DOHH2 (cell line): ENCODE results near the gene DDX55.

Source experiments
- H3F3A ChIP-seq: fragments of 200-600 bp; sonication (generic), shearing (Covaris generic); 2 replicates; pipeline ENCODE4 v1.6.0; 2016; ENCODE audit warnings: antibody characterized with exemption, mild to moderate bottlenecking; ENCODE audit not compliant: control insufficient read depth, insufficient read depth
- H3K27ac ChIP-seq: fragments of 200-600 bp; sonication (generic); 2 replicates; pipeline ENCODE4 v1.5.1; 2014; ENCODE audit warnings: low read depth, mild to moderate bottlenecking, low read length, moderate library complexity
- H3K27me3 ChIP-seq: fragments of 200-600 bp; sonication (generic); 2 replicates; pipeline ENCODE4 v1.6.1; 2014; ENCODE audit warnings: mild to moderate bottlenecking, low read length, mixed read lengths; ENCODE audit not compliant: control insufficient read depth
- H3K36me3 ChIP-seq: fragments of 200-600 bp; sonication (generic); 2 replicates; pipeline ENCODE4 v1.6.1; 2014; ENCODE audit warnings: mild to moderate bottlenecking, low read length, moderate library complexity, mixed read lengths; ENCODE audit not compliant: control insufficient read depth
- H3K4me1 ChIP-seq: fragments of 200-600 bp; sonication (generic); 2 replicates; pipeline ENCODE4 v1.6.1; 2014; ENCODE audit warnings: mild to moderate bottlenecking, low read length, mixed read lengths; ENCODE audit not compliant: control insufficient read depth
- H3K4me2 ChIP-seq: fragments of 200-600 bp; sonication (generic); 2 replicates; pipeline ENCODE4 v1.6.0; 2014; ENCODE audit warnings: mild to moderate bottlenecking, low read length, moderate library complexity
- H3K4me3 ChIP-seq: fragments of 200-600 bp; sonication (generic); 2 replicates; pipeline ENCODE4 v1.5.1; 2014; ENCODE audit warnings: mild to moderate bottlenecking, low read length, mixed read lengths
- H3K79me2 ChIP-seq: fragments of 200-600 bp; sonication (generic); 2 replicates; pipeline ENCODE4 v1.6.1; 2014; ENCODE audit warnings: mild to moderate bottlenecking, low read length, mixed read lengths; ENCODE audit not compliant: control insufficient read depth
- H3K9me2 ChIP-seq: fragments of 200-600 bp; sonication (generic); replicated peaks from 2 replicates; pipeline ENCODE4 v1.6.1; 2014; ENCODE audit warnings: mild to moderate bottlenecking, low read length, mixed read lengths; ENCODE audit not compliant: control insufficient read depth
- H3K9me3 ChIP-seq: fragments of 200-600 bp; sonication (generic); 2 replicates; pipeline ENCODE4 v1.6.1; 2014; ENCODE audit warnings: antibody characterized with exemption, low read length, mixed read lengths; ENCODE audit not compliant: control insufficient read depth, insufficient read depth
- H4K20me1 ChIP-seq: fragments of 200-600 bp; sonication (generic); 2 replicates; pipeline ENCODE4 v1.6.0; 2014; ENCODE audit warnings: low read depth, mild to moderate bottlenecking, antibody characterized with exemption, low read length, moderate library complexity; ENCODE audit not compliant: control insufficient read depth, insufficient read depth
- CTCF ChIP-seq: fragments of 200-600 bp; sonication (generic); IDR thresholded peaks from one replicate; pipeline ENCODE4 v1.5.1; 2014; ENCODE audit warnings: antibody characterized with exemption, mild to moderate bottlenecking, low read depth, low read length; ENCODE audit not compliant: poor library complexity, severe bottlenecking
- EZH2phosphoT487 ChIP-seq: fragments of 200-600 bp; sonication (generic); IDR thresholded peaks from 2 replicates; pipeline ENCODE4 v1.6.1; 2017; ENCODE audit warnings: borderline replicate concordance, mild to moderate bottlenecking, antibody characterized with exemption, low read length, moderate library complexity, mixed read lengths

The DDX55 gene

GRCh38 chr12:123571343-123571813 lies 30.5 kb upstream of the DDX55 start:
- H3K4me1 ChIP-seq, result no peaks in the 10 kb centered on the region
- H3K27me3 ChIP-seq, result peaks cover 3% of the 10 kb centered on the region; the same call in 1 of the 2 replicates
- no peaks in the 10 kb centered on the region for H3K36me3 ChIP-seq
- H3K4me3 ChIP-seq, result no peak overlapping the region
- no peak overlapping the region for H3K4me2 ChIP-seq
- no peaks in the 10 kb centered on the region for H3K9me2 ChIP-seq
- H3K79me2 ChIP-seq, result no peaks in the 10 kb centered on the region
- H3K9me3 ChIP-seq, result no peaks in the 10 kb centered on the region
- H3K27ac ChIP-seq, result no peak overlapping the region
- TF ChIP-seq EZH2phosphoT487 (no peak), CTCF (no peak)
- no peaks in the 10 kb centered on the region for H3F3A ChIP-seq
- no peaks in the 10 kb centered on the region for H4K20me1 ChIP-seq

- H3K4me3 ChIP-seq, result no peak overlapping the region
- TF ChIP-seq CTCF (no peak), EZH2phosphoT487 (no peak)
- no peaks in the 10 kb centered on the region for H4K20me1 ChIP-seq
- no peaks in the 10 kb centered on the region for H3K9me3 ChIP-seq
- H3K4me1 ChIP-seq, result no peaks in the 10 kb centered on the region
- no peaks in the 10 kb centered on the region for H3K36me3 ChIP-seq
- H3K9me2 ChIP-seq, result no peaks in the 10 kb centered on the region
- peaks cover 3% of the 10 kb centered on the region; the same call in 1 of the 2 replicates for H3K27me3 ChIP-seq
- no peaks in the 10 kb centered on the region for H3K79me2 ChIP-seq
- no peak overlapping the region for H3K27ac ChIP-seq
- H3F3A ChIP-seq, result no peaks in the 10 kb centered on the region
- no peak overlapping the region for H3K4me2 ChIP-seq
Measured at GRCh38 chr12:123572391-123572790, 29.5 kb upstream of the DDX55 start.

- no peak overlapping the region for H3K4me2 ChIP-seq
- peaks cover 3% of the 10 kb centered on the region; the same call in 1 of the 2 replicates for H3K27me3 ChIP-seq
- H4K20me1 ChIP-seq, result no peaks in the 10 kb centered on the region
- no peaks in the 10 kb centered on the region for H3K79me2 ChIP-seq
- no peaks in the 10 kb centered on the region for H3K4me1 ChIP-seq
- no peak overlapping the region for H3K27ac ChIP-seq
- TF ChIP-seq EZH2phosphoT487 (no peak), CTCF (no peak)
- H3K4me3 ChIP-seq, result no peak overlapping the region
- no peaks in the 10 kb centered on the region for H3F3A ChIP-seq
- no peaks in the 10 kb centered on the region for H3K9me3 ChIP-seq
- no peaks in the 10 kb centered on the region for H3K36me3 ChIP-seq
- no peaks in the 10 kb centered on the region for H3K9me2 ChIP-seq
Measured at GRCh38 chr12:123573870-123574269, 28.0 kb upstream of the DDX55 start.
